Measurements from ENCODE around the gene TRPV6. TPM values are rescaled to one million over a fixed set of nuclear protein-coding genes. Genes with fewer than 3 reads are reported as not detected.

Gene TRPV6
- total and polyA plus RNA-seq, 8 donors, result 36.1 to 308 (median 56.5) TPM

GRCh38 chr7:142890874-142891485 lies 5.4 kb upstream of the TRPV6 start:
- ATAC-seq (no peak), DNase-seq (no peak), FAIRE-seq (no peak)
- Histone ChIP-seq H3K4me1 (no peaks in the 10 kb centered on the region), H3K27ac (no peak overlapping the region), H3K4me3 (no peak overlapping the region), H3K36me3 (no peaks in the 10 kb centered on the region), H3K9me3 (no peaks in the 10 kb centered on the region), H3K27me3 (no peaks in the 10 kb centered on the region)
- TF ChIP-seq CTCF (IDR thresholded peaks at IDR 0.05), result no peak
- intact Hi-C loops (cut with DNase I), result no loop called here
- 78 to 80% methylated on average over 12 of the region's 12 CpGs for WGBS, 2 donors

DNA sequence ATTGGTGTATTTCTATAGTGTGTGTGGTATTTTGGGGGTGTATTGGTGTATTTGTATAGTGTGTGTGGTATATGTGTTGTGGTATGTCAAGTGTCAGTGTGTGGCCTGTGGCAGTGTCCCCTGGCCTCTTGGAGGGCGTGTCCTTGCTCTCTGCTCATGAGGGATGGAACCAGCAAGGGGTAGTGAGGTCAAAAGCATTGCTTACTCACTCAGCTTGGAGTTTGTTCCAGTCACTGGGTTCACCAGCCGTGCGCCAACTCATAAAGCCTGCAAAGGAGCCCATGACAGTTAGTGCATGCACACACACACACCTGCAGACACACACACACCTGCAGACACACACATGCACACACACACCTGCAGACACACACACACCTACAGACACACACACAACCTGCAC lies 4.3 kb upstream of the TRPV6 start:
- Histone ChIP-seq H3K4me3 (no peak overlapping the region), H3K27me3 (no peaks in the 10 kb centered on the region), H3K9me3 (no peaks in the 10 kb centered on the region), H3K4me1 (no peaks in the 10 kb centered on the region), H3K27ac (no peak overlapping the region), H3K36me3 (no peaks in the 10 kb centered on the region)
- 66 to 73% methylated on average over 3 of the region's 3 CpGs for WGBS, 2 donors
- FAIRE-seq (no peak), DNase-seq (no peak), ATAC-seq (no peak)
- intact Hi-C loops (cut with DNase I), result no loop called here
- TF ChIP-seq CTCF (IDR thresholded peaks at IDR 0.05), result no peak

GRCh38 chr7:142887282-142888015 lies 1.9 kb upstream of the TRPV6 start:
- TF ChIP-seq CTCF (IDR thresholded peaks at IDR 0.05), result no peak
- intact Hi-C loops (cut with DNase I), result no loop called here
- DNase-seq, result no peak
- H3K36me3 ChIP-seq, result no peaks in the 10 kb centered on the region
- ATAC-seq, result no peak
- no peak overlapping the region for H3K4me3 ChIP-seq
- no peaks in the 10 kb centered on the region for H3K4me1 ChIP-seq
- no peaks in the 10 kb centered on the region for H3K9me3 ChIP-seq
- no peak for FAIRE-seq
- H3K27ac ChIP-seq, result no peak overlapping the region
- 83 to 84% methylated on average over 12 of the region's 12 CpGs for WGBS, 2 donors
- H3K27me3 ChIP-seq, result no peaks in the 10 kb centered on the region

DNA sequence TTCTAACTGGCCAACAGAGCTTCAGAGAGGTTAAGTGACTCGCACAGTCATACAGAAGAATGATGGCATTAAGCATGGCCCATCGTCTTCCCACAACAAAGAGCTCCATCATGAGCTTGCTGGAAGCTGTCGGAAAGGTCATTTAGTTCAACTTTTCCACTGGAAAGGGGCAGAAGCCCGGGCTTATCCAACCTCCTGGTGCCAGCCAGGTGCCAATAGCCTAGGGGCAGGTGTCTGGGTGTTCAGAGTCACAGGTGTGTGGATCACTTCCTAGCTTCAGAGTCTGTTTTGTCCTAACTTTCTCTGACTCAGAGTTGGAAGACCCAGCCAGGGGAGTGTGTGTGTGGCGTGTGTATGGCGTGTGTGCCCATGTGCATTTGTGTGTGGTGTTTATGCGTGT lies 1.3 kb upstream of the TRPV6 start:
- Histone ChIP-seq H3K27me3 (no peaks in the 10 kb centered on the region), H3K4me1 (no peaks in the 10 kb centered on the region), H3K36me3 (no peaks in the 10 kb centered on the region), H3K9me3 (no peaks in the 10 kb centered on the region), H3K4me3 (no peak overlapping the region), H3K27ac (no peak overlapping the region)
- DNase-seq (no peak), ATAC-seq (no peak), FAIRE-seq (no peak)
- intact Hi-C loops (cut with DNase I), result no loop called here
- 67 to 72% methylated on average over 7 of the region's 7 CpGs for WGBS, 2 donors
- TF ChIP-seq CTCF (IDR thresholded peaks at IDR 0.05), result no peak

DNA sequence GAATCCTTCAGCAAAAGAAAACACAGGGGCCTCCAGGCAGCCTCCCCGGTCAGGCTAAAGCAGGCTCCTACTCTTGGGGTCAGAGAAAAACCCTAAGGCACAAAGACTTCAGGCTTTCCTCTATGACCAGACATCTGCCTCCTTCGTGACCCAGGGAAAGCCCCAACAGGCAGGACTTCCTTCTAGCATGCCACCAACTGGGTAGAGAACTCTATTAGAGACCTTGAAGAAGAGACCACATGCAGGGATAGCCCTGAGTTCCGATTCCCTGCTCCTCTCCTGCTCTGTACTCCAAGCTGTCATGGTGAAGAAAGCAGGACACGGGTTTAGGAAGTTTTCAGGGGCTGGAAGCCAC lies 1.3 kb downstream of the TRPV6 start:
- WGBS, 2 donors, result 61 to 66% methylated on average over 4 of the region's 4 CpGs
- H3K36me3 ChIP-seq, result no peaks in the 10 kb centered on the region
- no peaks in the 10 kb centered on the region for H3K4me1 ChIP-seq
- peak overlapping the region in 3 of 4 donors; percentile 58 to 73 (median 68) for H3K27ac ChIP-seq
- peak in 2 of 6 donors; percentile 5 to 39 for DNase-seq
- no peak for ATAC-seq
- no peak for FAIRE-seq
- H3K27me3 ChIP-seq, result no peaks in the 10 kb centered on the region
- peak overlapping the region; percentile 21 to 46 (median 32) for H3K4me3 ChIP-seq
- TF ChIP-seq CTCF (IDR thresholded peaks at IDR 0.05), result no peak
- no peaks in the 10 kb centered on the region for H3K9me3 ChIP-seq
- intact Hi-C loops (cut with DNase I), result no loop called here
